Thymus (tissue), 11 donors: ENCODE measurements around the gene ARMC7. TPM values are rescaled to one million over a fixed set of nuclear protein-coding genes. Genes with fewer than 3 reads are reported as not detected.

Source experiments
- DNase-seq, 9 donors: peaks; one replicate each; pipeline ENCODE4 v3.0.0-alpha.2; 2013; ENCODE audit warnings: low spot score in 9 of 9, low read depth in 6 of 9, missing footprints in 1 of 9
- H3K27ac ChIP-seq, 2 donors: one replicate each; pipeline ENCODE4 v1.5.1; 2013; ENCODE audit warnings: control low read depth in 1 of 2, low read depth in 1 of 2, low read length in 1 of 2, mild to moderate bottlenecking in 1 of 2, moderate library complexity in 1 of 2
- H3K27me3 ChIP-seq, 2 donors: one replicate each; pipeline ENCODE4 v1.5.1; 2013; ENCODE audit warnings: low read length in 1 of 2; ENCODE audit not compliant: control insufficient read depth in 2 of 2, insufficient read depth in 1 of 2
- H3K36me3 ChIP-seq, 2 donors: one replicate each; pipeline ENCODE4 v1.5.1; 2013; ENCODE audit warnings: low read length in 1 of 2, mild to moderate bottlenecking in 1 of 2, moderate library complexity in 1 of 2; ENCODE audit not compliant: control insufficient read depth in 2 of 2, insufficient read depth in 2 of 2
- H3K4me1 ChIP-seq, 2 donors: one replicate each; pipeline ENCODE4 v1.5.1; 2013; ENCODE audit warnings: low read length in 2 of 2; ENCODE audit not compliant: control insufficient read depth in 2 of 2, insufficient read depth in 2 of 2
- H3K4me3 ChIP-seq, 2 donors: one replicate each; pipeline ENCODE4 v1.5.1; 2013; ENCODE audit warnings: low read length in 2 of 2, control low read depth in 1 of 2, mild to moderate bottlenecking in 1 of 2
- H3K9me3 ChIP-seq, 2 donors: one replicate each; pipeline ENCODE4 v1.5.1; 2013; ENCODE audit warnings: low read length in 1 of 2, mild to moderate bottlenecking in 1 of 2; ENCODE audit not compliant: control insufficient read depth in 2 of 2, insufficient read depth in 1 of 2
- WGBS: extraction: QIAGEN DNeasy Blood & Tissue Kit; methylation state at CpG from one replicate; pipeline ENCODE4 v1.1.7; 2013; 5-methylcytosine and 5-hydroxymethylcytosine counted together
- polyA plus RNA-seq: library from polyadenylated mRNA; stranded (reverse); fragments of 200-250 nt; gene quantifications from one replicate; pipeline ENCODE4 v1.2.3, GENCODE V29; 2013
- total RNA-seq: library from RNA; stranded (reverse); fragments of 120-200 nt; gene quantifications from one replicate; pipeline ENCODE4 v1.2.4, GENCODE V29; 2013
- donor health status: healthy.

Gene ARMC7
- total and polyA plus RNA-seq, 2 donors, result 4.3 to 10.0 TPM

- H3K4me1 ChIP-seq, result peaks cover 5 to 33% of the 10 kb centered on the region in 2 donors
Observed at GRCh38 chr17:75086496-75087181, 23.1 kb upstream of the ARMC7 start.

DNA sequence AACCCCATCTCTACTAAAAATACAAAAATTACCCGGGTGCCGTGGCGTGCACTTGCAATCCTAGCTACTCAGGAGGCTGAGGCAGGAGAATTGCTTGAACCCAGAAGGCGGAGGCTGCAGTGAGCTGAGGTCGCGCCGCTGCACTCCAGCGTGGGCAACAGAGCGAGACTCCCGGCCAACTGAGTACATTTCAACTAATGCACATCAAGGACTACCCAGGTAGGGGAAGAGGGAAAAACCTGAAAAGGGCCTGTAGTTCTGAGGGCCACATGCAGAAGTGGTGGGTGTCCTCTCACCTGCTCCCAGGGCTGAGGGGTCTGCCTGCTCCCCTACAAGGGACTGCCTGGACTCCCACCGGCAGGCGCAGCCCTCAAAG is 22.6 kb upstream of the ARMC7 start:
- Histone ChIP-seq H3K27me3 (peaks cover 0 to 12% of the 10 kb centered on the region in 2 donors), H3K27ac (peak overlapping the region; percentile 37 to 38), H3K36me3 (no peaks in the 10 kb centered on the region), H3K4me1 (peaks cover 5 to 33% of the 10 kb centered on the region in 2 donors), H3K9me3 (peaks cover 0 to 8% of the 10 kb centered on the region in 2 donors), H3K4me3 (peak overlapping the region; percentile 53 to 67)
- 76% methylated on average over 12 of the region's 12 CpGs for WGBS
- DNase-seq, result no peak

More at GRCh38 chr17:75086496-75087181, 23.1 kb upstream of the ARMC7 start:
- no peak for DNase-seq
- WGBS, result 90% methylated on average over 15 of the region's 15 CpGs
- Histone ChIP-seq H3K27me3 (peaks cover 0 to 12% of the 10 kb centered on the region in 2 donors), H3K9me3 (peaks cover 0 to 8% of the 10 kb centered on the region in 2 donors), H3K27ac (no peak overlapping the region), H3K36me3 (no peaks in the 10 kb centered on the region), H3K4me3 (no peak overlapping the region)

DNA sequence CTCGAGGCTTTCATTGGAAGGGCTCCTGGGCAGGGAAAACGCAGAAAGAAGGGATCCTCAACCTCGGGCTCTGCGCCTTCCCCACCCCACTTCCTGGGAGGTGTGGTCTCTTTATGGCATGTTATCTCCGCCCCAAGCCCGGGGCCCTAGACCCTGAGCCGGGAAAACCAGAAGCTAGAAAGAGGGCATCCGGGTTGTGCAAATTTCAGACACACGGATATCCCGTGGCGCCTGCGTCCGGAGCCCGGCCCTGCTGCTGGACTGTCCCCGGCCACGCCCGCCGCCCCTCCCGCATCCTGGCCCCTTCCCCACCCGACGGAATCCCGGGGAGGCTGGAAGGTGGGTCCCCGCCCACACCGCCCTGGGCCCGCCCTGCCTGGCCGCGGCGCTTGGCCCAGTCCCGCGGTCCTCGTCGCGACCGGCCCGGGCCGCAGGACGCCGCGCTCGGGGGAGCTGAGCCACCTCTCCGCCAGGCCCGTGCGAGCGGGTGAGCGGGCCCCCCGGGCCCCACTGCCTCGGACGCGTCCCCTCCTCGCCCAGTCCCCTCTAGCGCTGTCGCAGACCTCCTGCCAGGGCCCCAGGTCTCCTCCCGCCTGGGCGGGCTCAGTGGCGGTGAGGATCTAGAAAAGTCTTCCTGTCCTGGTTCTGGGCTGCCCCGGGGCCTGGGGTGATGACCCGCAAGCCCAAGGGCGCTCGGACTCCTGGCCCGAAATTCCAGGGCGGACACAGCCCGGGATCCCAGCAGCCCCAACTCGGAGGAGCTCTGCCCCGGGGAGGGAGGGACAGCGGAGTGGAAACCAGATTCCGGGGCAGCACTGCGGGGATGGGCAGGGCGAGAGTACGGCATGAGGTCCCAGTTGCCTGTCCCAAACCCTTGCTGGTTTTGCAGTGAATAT is 22.0 kb upstream of the ARMC7 start, which contains the start of gene SLC16A5:
SLC16A5 (plus strand) TSS at position 397 of the 896 bp plus-strand sequence. CDS start 5,683 bp downstream, outside the sequence.
- H3K27me3 ChIP-seq, result peaks cover 0 to 12% of the 10 kb centered on the region in 2 donors
- DNase-seq, result peak in 4 of 9 donors; percentile 46 to 72 (median 48)
- H3K9me3 ChIP-seq, result peaks cover 0 to 8% of the 10 kb centered on the region in 2 donors
- H3K4me3 ChIP-seq, result peak within 1 kb of the TSS; percentile 53 to 67
- H3K27ac ChIP-seq, result peak within 1 kb of the TSS; percentile 37 to 38
- no peaks in the 10 kb centered on the region for H3K36me3 ChIP-seq
- H3K4me1 ChIP-seq, result peaks cover 5 to 33% of the 10 kb centered on the region in 2 donors
- WGBS, result 3% methylated on average over 69 of the region's 69 CpGs

DNA sequence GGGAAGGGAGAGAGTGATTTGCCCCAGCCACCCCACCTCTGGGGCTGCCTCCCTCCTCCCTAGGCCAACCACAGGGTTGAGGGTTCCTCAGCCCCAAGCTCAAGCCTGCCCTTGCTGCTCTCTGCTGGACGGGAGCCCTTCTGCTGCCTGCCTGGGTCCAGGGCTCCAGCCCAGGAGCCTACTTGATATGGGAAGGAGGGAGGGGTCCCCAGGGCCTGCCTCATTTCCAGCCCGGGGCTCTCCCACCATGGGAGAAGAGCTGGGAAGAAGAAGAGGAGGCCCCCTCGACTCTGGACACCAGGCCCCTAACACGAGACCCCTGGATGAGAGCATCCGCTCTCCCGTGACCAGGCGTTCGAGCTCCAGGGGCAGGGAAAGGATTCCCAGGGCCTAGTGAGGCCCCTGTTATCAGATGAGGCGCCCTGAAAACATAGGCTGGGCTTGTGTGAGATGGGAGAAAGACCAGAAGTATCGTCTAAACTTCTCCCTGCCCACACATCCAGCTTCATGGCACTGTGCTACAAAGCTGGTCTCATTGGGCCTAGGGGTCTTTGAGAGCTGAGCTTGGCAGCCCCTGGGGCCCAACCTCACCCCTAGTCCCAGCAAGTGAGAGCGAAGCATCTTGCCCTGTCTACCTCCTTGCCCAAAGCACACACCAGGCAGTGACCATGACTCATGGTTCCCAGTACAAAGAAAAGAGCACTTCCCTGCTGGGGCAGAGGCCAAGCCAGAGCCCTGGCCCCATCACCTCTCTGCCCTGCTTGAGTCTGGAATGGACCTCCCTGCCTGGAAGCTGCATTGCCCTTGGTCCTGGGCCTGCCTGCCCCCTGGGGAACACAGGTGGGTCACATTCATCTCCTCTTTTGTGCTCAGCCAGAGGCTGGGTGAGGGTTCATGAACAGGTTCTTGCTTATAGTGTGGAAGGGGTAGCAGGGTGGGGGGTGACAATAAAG is 21.0 kb upstream of the ARMC7 start:
- peaks cover 5 to 33% of the 10 kb centered on the region in 2 donors for H3K4me1 ChIP-seq
- H3K27ac ChIP-seq, result no peak overlapping the region
- H3K27me3 ChIP-seq, result peaks cover 0 to 12% of the 10 kb centered on the region in 2 donors
- H3K9me3 ChIP-seq, result peaks cover 0 to 8% of the 10 kb centered on the region in 2 donors
- H3K36me3 ChIP-seq, result no peaks in the 10 kb centered on the region
- 90% methylated on average over 11 of the region's 11 CpGs for WGBS
- peak overlapping the region; percentile 53 to 67 for H3K4me3 ChIP-seq
- DNase-seq, result no peak

DNA sequence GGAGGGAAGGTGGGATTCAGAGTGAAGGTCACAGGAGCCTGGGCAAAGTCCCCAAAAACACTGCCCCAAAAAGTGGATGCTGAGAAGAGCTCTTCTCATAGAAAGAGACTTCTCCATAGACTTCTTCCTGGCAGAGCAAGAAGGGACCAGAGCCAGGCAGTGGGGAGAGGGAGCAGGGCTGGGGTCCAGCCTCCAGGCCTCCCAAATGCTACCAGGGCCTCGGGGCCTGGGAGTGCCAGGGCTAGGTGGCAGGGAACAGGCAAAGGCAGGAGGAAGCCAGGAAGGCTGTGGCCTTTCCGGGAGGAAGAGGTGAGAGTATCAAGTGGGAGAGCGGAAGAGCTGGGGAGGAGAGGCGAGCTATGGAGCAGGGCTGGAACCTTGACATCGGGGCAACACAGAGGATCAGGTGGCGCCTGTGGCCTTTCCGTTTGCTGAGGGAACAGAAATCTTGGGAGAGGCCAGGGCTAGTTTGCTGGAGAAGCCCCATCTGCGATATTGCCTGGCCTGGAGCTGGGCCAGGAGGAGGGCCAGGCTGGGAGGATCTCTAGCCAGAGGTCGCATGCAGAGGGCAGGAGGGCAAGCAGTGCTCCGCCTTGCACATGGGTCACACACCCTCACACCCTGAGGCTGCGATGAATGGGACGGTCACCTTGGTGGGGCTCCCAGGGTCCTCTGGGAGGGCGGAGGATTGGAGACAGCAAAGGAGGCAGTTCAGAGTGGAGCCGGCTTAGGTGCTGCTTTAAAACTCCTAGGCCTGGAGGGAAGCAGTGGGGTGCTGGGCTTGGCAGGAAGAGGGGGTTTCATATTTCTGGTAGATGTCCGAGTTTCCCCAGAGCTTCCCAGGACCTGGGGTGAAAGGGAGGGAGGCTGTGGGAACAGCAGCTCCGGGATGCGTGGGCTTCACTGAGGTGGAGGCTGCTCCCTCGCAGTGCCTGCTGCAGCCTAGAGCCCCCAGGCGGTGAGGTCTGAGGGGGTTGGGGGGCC is 18.6 kb upstream of the ARMC7 start:
- no peak overlapping the region for H3K27ac ChIP-seq
- H3K9me3 ChIP-seq, result peaks cover 0 to 8% of the 10 kb centered on the region in 2 donors
- peaks cover 0 to 3% of the 10 kb centered on the region in 2 donors for H3K36me3 ChIP-seq
- DNase-seq, result no peak
- H3K4me1 ChIP-seq, result peaks cover 5 to 25% of the 10 kb centered on the region in 2 donors
- no peak overlapping the region for H3K4me3 ChIP-seq
- peaks cover 0 to 12% of the 10 kb centered on the region in 2 donors for H3K27me3 ChIP-seq
- WGBS, result 94% methylated on average over 19 of the region's 19 CpGs

GRCh38 chr17:75091855-75092327 is 17.9 kb upstream of the ARMC7 start:
- no peak overlapping the region for H3K4me3 ChIP-seq
- H3K27me3 ChIP-seq, result peaks cover 0 to 12% of the 10 kb centered on the region in 2 donors
- H3K27ac ChIP-seq, result no peak overlapping the region
- peaks cover 0 to 8% of the 10 kb centered on the region in 2 donors for H3K9me3 ChIP-seq
- 94% methylated on average over 10 of the region's 10 CpGs for WGBS
- H3K36me3 ChIP-seq, result peaks cover 0 to 3% of the 10 kb centered on the region in 2 donors
- no peak for DNase-seq
- peaks cover 5 to 25% of the 10 kb centered on the region in 2 donors for H3K4me1 ChIP-seq

GRCh38 chr17:75093548-75094158 is 16.1 kb upstream of the ARMC7 start:
- Histone ChIP-seq H3K4me1 (peaks cover 2 to 10% of the 10 kb centered on the region in 2 donors), H3K27ac (no peak overlapping the region), H3K27me3 (peaks cover 0 to 2% of the 10 kb centered on the region in 2 donors), H3K9me3 (peaks cover 0 to under 1% of the 10 kb centered on the region in 2 donors), H3K4me3 (no peak overlapping the region), H3K36me3 (peaks cover 0 to 3% of the 10 kb centered on the region in 2 donors)
- no peak for DNase-seq
- WGBS, result 97% methylated on average over 18 of the region's 18 CpGs
